ENCODE data around the gene HS6ST3.

Gene HS6ST3

GRCh38 chr13:96551546-96551945, 461.6 kb downstream of the HS6ST3 start:
- Histone ChIP-seq H3K79me2 (ENCODE audit: low read length) (no peaks in the 10 kb centered on the region), H3K4me2 (ENCODE audit: low read length) (no peak overlapping the region), H2AFZ (ENCODE audit: low read depth, low read length) (no peak overlapping the region), H3K36me3 (replicated peaks; ENCODE audit: low read depth, low read length) (no peaks in the 10 kb centered on the region), H3K4me3 (ENCODE audit: low read length) (no peak overlapping the region), H3K9ac (ENCODE audit: low read length) (no peak overlapping the region), H3K27ac (ENCODE audit: low read length) (no peak overlapping the region), H4K20me1 (ENCODE audit: insufficient read depth, low read length) (no peaks in the 10 kb centered on the region), H3K4me1 (ENCODE audit: low read length) (no peaks in the 10 kb centered on the region), H3K9me3 (ENCODE audit: insufficient read depth, low read length) (no peaks in the 10 kb centered on the region), H3K27me3 (ENCODE audit: low read depth, low read length) (no peaks in the 10 kb centered on the region)
- no peak for TF ChIP-seq CTCF (IDR thresholded peaks at IDR 0.05; ENCODE audit: low read depth, low read length)
- TF ChIP-seq EZH2phosphoT487 (IDR thresholded peaks at IDR 0.05; ENCODE audit: low read depth) = no peak

- Histone ChIP-seq H3K4me1 (ENCODE audit: low read length) (no peaks in the 10 kb centered on the region), H3K4me2 (ENCODE audit: low read length) (no peak overlapping the region), H3K36me3 (replicated peaks; ENCODE audit: low read depth, low read length) (no peaks in the 10 kb centered on the region), H3K27ac (ENCODE audit: low read length) (no peak overlapping the region), H3K9ac (ENCODE audit: low read length) (no peak overlapping the region), H2AFZ (ENCODE audit: low read depth, low read length) (no peak overlapping the region), H3K79me2 (ENCODE audit: low read length) (no peaks in the 10 kb centered on the region), H4K20me1 (ENCODE audit: insufficient read depth, low read length) (no peaks in the 10 kb centered on the region), H3K27me3 (ENCODE audit: low read depth, low read length) (no peaks in the 10 kb centered on the region), H3K4me3 (ENCODE audit: low read length) (no peak overlapping the region), H3K9me3 (ENCODE audit: insufficient read depth, low read length) (no peaks in the 10 kb centered on the region)
- TF ChIP-seq CTCF (IDR thresholded peaks at IDR 0.05; ENCODE audit: low read depth, low read length) (no peak), EZH2phosphoT487 (IDR thresholded peaks at IDR 0.05; ENCODE audit: low read depth) (no peak)
Measured at GRCh38 chr13:96552559-96552958, 462.7 kb downstream of the HS6ST3 start.

GRCh38 chr13:96553796-96554195, 463.9 kb downstream of the HS6ST3 start:
- Histone ChIP-seq H3K79me2 (ENCODE audit: low read length) (no peaks in the 10 kb centered on the region), H2AFZ (ENCODE audit: low read depth, low read length) (no peak overlapping the region), H4K20me1 (ENCODE audit: insufficient read depth, low read length) (no peaks in the 10 kb centered on the region), H3K9me3 (ENCODE audit: insufficient read depth, low read length) (no peaks in the 10 kb centered on the region), H3K36me3 (replicated peaks; ENCODE audit: low read depth, low read length) (no peaks in the 10 kb centered on the region), H3K27ac (ENCODE audit: low read length) (no peak overlapping the region), H3K4me1 (ENCODE audit: low read length) (no peaks in the 10 kb centered on the region), H3K9ac (ENCODE audit: low read length) (no peak overlapping the region), H3K27me3 (ENCODE audit: low read depth, low read length) (no peaks in the 10 kb centered on the region), H3K4me2 (ENCODE audit: low read length) (no peak overlapping the region), H3K4me3 (ENCODE audit: low read length) (no peak overlapping the region)
- TF ChIP-seq EZH2phosphoT487 (IDR thresholded peaks at IDR 0.05; ENCODE audit: low read depth) (no peak), CTCF (IDR thresholded peaks at IDR 0.05; ENCODE audit: low read depth, low read length) (no peak)

GRCh38 chr13:96573563-96573962, 483.7 kb downstream of the HS6ST3 start:
- H2AFZ ChIP-seq (ENCODE audit: low read depth, low read length) = no peak overlapping the region
- TF ChIP-seq CTCF (IDR thresholded peaks at IDR 0.05; ENCODE audit: low read depth, low read length) (no peak), EZH2phosphoT487 (IDR thresholded peaks at IDR 0.05; ENCODE audit: low read depth) (no peak)
- H3K27me3 ChIP-seq (ENCODE audit: low read depth, low read length) = no peaks in the 10 kb centered on the region
- H3K27ac ChIP-seq (ENCODE audit: low read length) = no peak overlapping the region
- H4K20me1 ChIP-seq (ENCODE audit: insufficient read depth, low read length) = no peaks in the 10 kb centered on the region
- no peaks in the 10 kb centered on the region for H3K36me3 ChIP-seq (replicated peaks; ENCODE audit: low read depth, low read length)
- no peak overlapping the region for H3K9ac ChIP-seq (ENCODE audit: low read length)
- H3K79me2 ChIP-seq (ENCODE audit: low read length) = no peaks in the 10 kb centered on the region
- H3K4me1 ChIP-seq (ENCODE audit: low read length) = no peaks in the 10 kb centered on the region
- no peak overlapping the region for H3K4me3 ChIP-seq (ENCODE audit: low read length)
- no peak overlapping the region for H3K4me2 ChIP-seq (ENCODE audit: low read length)
- H3K9me3 ChIP-seq (ENCODE audit: insufficient read depth, low read length) = no peaks in the 10 kb centered on the region

Measured in OCI-LY3 (cell line).